RWPE1 (cell line): Measurements from ENCODE around the gene RFC4.
"Not testable (repeated sequence)": the region's sequence is repeated elsewhere in the genome, so short reads cannot be mapped to it uniquely, and the experiment has no call there.

ENCODE experiments used
- CTCF ChIA-PET: fragments of 350-600 bp; sonication (Branson Sonifier 250); formaldehyde crosslinking; extraction: SDS; loops from one replicate; lab custom pipeline; 2021; lab: Yijun Ruan, JAX
- POLR2A ChIA-PET: fragments of 400-600 bp; formaldehyde crosslinking; extraction: SDS; loops from one replicate; lab custom pipeline; 2020; ENCODE audit warnings: antibody characterized with exemption; ENCODE audit not compliant: low non-redundant PET; lab: Yijun Ruan, JAX
- DNase-seq: peaks from one replicate; pipeline ENCODE4 v3.0.0; 2012; ENCODE audit warnings: low spot score
- H3K27ac ChIP-seq: fragments of 450-650 bp; 2 replicates; pipeline ENCODE4 v1.5.1; 2017
- TF ChIP-seq, protein P1 (sequence below): fragments of 450-650 bp; conservative IDR thresholded peaks from 2 replicates; pipeline ENCODE4 v1.5.1; 2017; ENCODE audit warnings: low read depth, mild to moderate bottlenecking

Gene RFC4

DNA sequence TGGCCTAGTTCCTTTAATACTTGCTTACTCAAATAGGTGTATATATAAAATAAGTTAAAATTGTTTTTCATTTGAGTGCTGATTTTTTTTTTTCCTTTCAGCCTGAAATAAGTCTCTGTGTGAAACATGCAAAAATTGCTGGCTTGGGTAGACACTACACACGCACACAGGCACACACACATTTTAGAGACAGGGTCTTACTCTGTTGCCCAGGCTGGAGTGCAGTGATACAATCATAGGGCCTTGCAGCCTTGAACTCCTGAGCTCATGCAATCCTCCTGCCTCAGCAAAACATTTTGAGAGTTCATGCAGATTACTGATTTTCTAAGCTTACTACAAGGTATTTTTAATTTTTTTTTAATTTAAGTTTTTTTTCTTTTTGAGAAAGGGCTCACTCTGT lies 12.7 kb upstream of the RFC4 start:
- TF ChIP-seq, protein P1, sequence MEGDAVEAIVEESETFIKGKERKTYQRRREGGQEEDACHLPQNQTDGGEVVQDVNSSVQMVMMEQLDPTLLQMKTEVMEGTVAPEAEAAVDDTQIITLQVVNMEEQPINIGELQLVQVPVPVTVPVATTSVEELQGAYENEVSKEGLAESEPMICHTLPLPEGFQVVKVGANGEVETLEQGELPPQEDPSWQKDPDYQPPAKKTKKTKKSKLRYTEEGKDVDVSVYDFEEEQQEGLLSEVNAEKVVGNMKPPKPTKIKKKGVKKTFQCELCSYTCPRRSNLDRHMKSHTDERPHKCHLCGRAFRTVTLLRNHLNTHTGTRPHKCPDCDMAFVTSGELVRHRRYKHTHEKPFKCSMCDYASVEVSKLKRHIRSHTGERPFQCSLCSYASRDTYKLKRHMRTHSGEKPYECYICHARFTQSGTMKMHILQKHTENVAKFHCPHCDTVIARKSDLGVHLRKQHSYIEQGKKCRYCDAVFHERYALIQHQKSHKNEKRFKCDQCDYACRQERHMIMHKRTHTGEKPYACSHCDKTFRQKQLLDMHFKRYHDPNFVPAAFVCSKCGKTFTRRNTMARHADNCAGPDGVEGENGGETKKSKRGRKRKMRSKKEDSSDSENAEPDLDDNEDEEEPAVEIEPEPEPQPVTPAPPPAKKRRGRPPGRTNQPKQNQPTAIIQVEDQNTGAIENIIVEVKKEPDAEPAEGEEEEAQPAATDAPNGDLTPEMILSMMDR = no peak
- POLR2A ChIA-PET = no interaction called here
- H3K27ac ChIP-seq = no peak overlapping the region
- DNase-seq = no peak
- CTCF ChIA-PET = interaction anchor here (0.6 to 3.0 kb wide), 2 partner anchors 202 to 1499 kb away, joined by 3 to 14 read pairs; no protein-coding TSS in a partner anchor

DNA sequence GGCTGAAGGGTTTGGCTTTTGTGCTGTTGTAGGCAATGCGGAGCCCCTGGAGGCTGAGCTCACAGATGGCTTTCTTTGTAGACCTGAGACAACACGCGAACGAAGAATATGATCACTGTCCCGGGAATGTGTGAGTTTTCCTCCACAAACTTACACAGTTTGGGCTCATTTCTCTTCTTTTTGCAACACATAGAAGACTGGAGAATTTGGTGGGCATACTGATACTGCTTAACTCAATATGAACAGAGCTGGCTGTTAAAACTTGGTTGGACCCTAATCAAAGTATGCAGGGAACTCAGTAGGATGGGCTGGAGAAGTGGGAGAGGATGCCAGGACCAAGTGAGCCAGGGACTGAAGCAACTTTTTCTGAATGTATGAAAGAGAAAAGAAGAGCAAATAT lies 12.2 kb upstream of the RFC4 start:
- no peak overlapping the region for H3K27ac ChIP-seq
- no peak for DNase-seq
- TF ChIP-seq, protein P1 = no peak
- CTCF ChIA-PET = interaction anchor here (3.0 kb wide), 1 partner anchor 202 kb away, joined by 14 read pairs; no protein-coding TSS in a partner anchor
- POLR2A ChIA-PET = no interaction called here

DNA sequence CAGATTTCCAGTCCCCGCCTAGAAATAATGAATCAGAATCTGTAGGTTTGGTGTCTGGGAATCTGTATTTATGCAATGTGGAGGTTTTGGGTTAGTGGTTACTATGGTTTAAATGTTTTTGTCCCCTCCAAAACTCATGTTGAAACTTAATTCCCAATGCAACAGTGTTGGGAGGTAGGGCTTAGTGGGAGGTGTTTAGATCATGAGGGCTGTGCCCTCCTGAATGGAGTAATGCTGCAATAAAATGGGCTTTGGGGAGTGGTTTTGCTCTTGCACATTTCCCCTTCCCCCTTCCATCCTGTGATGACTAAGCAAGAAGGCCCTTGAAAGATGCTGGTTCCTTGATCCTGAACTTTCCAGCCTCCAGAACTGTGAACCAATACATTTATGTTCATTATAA lies 9.2 kb upstream of the RFC4 start:
- POLR2A ChIA-PET = no interaction called here
- CTCF ChIA-PET = interaction anchor here (0.7 kb wide), 1 partner anchor 259 kb away, joined by 4 read pairs; no protein-coding TSS in a partner anchor

DNA sequence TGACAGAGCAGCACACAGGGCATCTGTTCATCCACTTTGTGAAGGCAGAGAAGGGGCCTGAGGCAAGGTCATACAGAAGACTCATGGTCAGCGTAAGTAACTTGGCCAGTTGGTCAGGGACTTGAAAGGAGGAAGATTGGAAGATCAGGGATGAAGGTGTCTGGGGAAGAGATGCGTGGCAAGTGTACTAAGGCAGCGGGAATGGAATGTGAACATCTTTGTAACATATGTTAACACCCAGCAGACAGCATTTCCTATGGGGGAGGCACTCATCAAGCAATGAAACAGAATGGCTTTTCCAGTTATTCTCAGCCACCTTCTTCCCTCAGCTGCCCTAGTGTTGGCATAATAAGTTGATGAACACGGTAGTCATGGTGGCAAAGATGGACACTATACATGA lies 7.8 kb upstream of the RFC4 start:
- no peak for DNase-seq
- ChIA-PET CTCF (interaction anchor here (0.6 kb wide), 1 partner anchor 199 kb away, joined by 5 read pairs; no protein-coding TSS in a partner anchor), POLR2A (no interaction called here)
- TF ChIP-seq, protein P1 = no peak
- no peak overlapping the region for H3K27ac ChIP-seq

More for the DNA sequence above, 9.2 kb upstream of the RFC4 start:
- no peak for DNase-seq
- TF ChIP-seq, protein P1 = no peak
- no peak overlapping the region for H3K27ac ChIP-seq

DNA sequence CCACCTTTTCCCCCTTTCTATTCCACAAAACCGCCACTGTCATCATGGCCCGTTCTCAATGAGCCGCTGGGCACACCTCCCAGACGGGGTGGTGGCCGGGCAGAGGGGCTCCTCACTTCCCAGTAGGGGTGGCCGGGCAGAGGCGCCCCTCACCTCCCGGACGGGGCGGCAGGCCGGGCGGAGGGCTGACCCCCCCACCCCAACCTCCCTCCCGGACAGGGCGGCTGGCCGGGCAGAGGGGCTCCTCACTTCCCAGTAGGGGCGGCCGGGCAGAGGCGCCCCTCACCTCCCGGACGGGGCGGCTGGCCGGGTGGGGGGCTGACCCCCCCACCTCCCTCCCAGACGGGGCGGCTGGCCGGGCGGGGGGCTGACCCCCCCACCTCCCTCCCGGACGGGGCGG lies 5.0 kb upstream of the RFC4 start:
- CTCF ChIA-PET, H3K27ac ChIP-seq, POLR2A ChIA-PET, DNase-seq: not testable (repeated sequence)

DNA sequence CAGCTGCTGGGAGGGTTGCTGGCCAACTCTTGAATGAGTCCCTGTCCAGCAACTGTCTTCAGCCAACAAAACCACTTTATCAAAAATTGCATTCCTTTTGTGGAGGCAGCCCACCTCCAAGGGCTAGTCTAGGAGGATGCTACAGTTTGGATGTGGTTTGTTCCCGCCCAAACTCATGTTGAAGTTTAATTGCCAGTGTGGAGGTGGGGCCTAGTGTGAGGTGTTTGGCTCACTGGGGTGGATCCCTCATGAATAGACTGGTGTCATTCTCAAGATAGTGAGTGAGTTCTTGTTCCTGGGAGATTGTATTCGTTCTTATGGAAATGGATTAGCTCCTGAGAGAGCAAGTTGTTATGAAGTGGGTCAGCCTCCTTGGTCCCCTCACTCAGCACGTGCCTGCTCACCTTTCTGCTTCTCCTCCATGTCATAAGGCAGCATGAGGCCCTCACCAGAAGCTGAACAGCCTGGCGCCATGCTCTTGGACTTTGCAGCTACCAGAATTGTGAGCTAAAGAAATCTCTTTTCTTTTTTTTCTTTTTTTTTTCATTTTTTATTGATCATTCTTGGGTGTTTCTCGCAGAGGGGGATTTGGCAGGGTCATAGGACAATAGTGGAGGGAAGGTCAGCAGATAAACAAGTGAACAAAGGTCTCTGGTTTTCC lies 4.2 kb upstream of the RFC4 start:
- ChIA-PET CTCF (interaction anchor here (0.7 kb wide), 1 partner anchor 157 kb away, joined by 3 read pairs; no protein-coding TSS in a partner anchor), POLR2A (no interaction called here)
- DNase-seq = no peak
- TF ChIP-seq, protein P1 = no peak
- H3K27ac ChIP-seq = no peak overlapping the region

DNA sequence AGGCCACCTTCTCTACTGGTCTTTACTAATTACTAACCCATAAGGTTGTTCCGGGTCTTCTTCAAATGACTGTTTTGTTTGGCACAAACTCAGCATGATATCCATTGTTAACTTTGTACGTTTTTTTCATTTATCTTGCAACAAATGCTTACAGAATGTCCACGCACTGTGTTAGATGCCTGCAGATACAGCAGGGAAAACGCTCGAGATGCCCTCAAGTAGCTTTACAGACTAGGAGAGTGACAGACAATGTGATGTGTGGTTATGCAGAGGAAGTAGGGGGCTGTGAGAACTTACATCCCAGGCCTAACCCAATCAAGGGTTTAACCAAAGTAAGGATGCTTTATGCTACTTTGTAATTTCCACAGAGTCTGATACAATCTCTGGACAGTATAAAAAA lies 949 bp upstream of the RFC4 start:
- no peak for DNase-seq
- H3K27ac ChIP-seq = no peak overlapping the region
- POLR2A ChIA-PET = no interaction called here
- TF ChIP-seq, protein P1 = no peak
- CTCF ChIA-PET = no interaction called here

DNA sequence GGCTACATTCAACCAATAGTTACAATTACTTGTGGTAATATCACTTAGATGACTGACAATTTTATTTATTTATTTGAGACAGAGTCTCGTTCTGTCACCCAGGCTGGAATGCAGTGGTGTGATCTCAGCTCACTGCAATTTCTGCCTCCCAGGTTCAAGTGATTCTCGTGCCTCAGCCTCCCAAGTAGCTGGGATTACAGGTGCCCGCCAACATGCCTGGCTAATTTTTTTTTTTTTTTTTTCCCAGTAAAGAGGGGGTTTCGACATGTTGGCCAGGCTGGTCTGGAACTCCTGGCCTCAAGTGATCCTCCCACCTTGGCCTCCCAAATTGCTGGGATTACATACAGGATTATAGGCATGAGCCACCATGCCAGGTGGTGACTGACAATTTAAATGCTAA lies 2.8 kb downstream of the RFC4 start:
- CTCF ChIA-PET, POLR2A ChIA-PET, H3K27ac ChIP-seq, DNase-seq: not testable (repeated sequence)
